DMS79 (cell line): Measurements from ENCODE around the gene EXTL2.
A peak's percentile ranks its signal among the peaks of the same experiment; 100 is the strongest.
"Not testable (repeated sequence)": the region's sequence is repeated elsewhere in the genome, so short reads cannot be mapped to it uniquely, and the experiment has no call there.

Experiments used
- DNase-seq: peaks from one replicate; lab custom pipeline; 2025; lab: John Stamatoyannopoulos, UW

EXTL2 gene

DNA sequence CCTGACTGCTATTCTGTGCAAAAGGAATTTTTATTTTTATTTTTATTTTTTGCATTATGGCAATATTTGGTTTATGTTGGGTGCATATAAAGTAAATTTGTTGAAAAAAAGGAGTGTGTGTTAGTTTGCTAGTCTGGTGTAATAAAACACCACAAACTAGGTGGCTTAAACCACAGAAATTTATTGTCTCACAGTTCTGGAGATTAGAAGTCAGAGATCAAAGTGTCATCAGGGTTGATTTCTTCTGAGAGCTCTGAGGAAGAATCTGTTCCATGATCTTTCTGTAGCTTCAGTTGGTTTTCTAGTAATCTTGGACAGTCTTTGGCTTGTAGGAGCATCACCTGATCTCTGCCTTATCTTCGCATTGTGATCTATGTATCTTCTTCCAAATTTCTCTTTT lies 7.7 kb upstream of the EXTL2 start:
- no peak for DNase-seq

DNA sequence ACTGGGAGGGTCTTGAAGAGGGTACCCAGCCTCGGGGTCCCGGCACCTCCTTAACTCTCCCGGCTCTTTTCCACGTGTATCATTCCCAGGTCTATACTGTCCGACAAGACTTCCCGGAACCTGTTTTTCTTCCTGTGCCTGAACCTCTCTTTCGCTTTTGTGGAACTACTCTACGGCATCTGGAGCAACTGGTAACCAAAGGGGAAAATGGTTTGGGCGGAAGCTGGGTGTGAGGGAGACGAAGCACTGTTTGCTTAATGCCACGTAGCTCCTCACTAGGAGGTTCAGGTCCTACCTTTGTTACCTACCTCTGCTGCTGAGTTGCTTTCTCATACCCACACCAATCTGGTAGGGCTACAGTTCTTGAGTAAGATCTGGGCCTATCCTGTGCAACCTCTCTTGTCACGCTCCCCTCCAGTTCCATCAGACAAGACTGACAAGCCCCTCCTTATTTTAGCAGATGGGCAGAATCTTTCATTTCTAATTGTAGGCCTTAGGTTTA lies 1.9 kb upstream of the EXTL2 start:
- peak; percentile 31 for DNase-seq

DNA sequence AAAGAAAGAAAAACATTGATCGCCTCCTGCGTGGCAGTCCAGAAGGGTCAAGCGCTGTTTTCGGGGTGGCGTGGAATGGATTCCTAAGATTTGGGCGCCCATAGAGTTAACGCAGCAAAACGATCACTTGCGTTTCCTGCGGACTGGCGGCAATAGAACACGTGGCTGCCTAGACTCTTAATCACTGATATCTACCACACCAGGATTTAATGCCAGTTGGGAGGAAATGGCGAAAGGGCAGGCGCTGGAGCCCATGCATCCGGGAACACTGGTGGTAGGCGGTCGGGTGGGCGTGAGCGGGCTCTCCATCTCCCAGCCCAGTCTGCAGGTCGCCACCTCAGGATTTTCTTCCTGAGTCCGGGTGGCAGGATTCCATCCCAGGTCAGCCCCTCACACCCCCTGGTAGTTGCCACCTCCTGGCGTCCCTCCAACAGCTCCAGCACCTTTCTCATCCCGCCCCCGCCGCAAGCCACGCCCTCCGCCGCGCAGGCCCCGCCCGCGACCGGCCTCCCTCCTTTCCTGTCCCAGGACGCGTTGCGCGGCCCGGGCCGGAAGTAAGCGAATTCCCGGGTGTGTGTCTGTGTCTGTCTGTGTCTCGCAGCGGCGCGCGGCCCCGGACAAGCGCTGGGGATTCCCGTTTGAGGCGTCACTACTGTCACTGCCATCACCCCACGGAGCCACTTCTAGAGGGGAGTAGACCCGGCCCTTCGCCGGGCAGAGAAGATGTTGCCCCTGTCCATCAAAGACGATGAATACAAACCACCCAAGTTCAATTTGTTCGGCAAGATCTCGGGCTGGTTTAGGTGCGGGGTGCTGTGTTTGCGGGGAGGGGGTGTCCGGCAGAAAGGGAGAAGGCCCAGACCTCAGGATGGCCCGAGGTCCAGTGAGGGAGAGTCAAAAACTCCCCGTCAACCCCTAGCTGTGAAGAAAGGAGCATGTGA lies 1.2 kb upstream of the EXTL2 start, which contains the start of gene SLC30A7:
SLC30A7 (plus strand) TSS at position 551 of the 941 bp plus-strand sequence; CDS start at position 724, 173 bp downstream.
- DNase-seq, result peak; percentile 83

DNA sequence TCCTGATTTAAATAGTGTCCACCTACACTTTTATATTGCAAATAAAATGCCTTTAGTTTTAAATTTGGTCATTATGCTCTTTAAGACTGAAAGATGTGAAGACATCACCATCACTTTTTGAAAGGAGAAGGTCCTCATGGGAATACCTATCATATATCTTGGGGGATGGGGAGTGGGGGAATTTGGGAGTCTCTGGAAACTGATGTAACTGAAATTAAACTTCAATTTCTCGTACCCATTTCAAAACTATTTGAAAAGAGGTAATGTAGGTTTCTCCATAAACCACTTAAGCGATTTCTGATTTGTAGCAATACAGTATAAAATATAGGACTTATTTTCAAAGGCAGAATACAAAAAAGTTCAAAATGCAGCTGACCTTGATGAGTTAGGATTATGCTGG lies 924 bp downstream of the EXTL2 start:
- no peak for DNase-seq

DNA sequence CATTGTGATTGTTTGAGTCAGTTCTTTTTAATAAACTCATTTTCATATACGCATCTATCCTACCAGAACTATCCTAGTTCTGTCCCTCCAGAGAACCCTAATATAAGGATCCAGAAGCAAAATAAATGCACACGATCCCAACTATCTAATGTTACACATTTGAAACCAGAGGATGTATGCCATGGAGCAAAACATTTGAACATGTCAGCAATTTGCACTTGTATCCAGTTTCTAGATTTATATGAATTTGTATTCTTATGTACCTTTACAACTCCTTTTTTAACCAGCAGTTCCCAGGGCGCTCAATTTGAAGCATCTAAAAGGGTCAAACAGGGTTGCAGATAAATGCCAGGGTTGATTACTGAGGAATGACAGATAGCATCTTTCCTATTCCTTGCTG lies 2.1 kb downstream of the EXTL2 start:
- no peak for DNase-seq

DNA sequence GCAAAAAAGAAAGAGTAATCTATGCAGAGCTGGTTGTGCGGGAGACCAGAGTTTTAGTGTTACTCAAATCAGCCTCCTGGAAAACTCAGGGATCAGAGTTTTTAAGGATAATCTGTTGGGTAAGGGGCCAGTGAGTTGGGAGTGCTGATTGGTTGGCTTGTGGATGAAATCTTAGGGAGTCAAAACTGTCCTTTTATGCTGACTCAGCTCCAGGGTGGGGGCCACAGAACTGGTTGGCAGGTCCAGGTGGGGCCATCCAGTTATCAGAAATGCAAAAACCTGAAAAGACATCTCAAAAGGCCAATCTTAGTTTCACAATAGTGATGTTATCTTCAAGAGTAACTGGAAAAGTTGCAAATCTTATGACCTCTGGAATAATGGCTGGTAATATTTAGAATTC lies 3.3 kb downstream of the EXTL2 start:
- no peak for DNase-seq

DNA sequence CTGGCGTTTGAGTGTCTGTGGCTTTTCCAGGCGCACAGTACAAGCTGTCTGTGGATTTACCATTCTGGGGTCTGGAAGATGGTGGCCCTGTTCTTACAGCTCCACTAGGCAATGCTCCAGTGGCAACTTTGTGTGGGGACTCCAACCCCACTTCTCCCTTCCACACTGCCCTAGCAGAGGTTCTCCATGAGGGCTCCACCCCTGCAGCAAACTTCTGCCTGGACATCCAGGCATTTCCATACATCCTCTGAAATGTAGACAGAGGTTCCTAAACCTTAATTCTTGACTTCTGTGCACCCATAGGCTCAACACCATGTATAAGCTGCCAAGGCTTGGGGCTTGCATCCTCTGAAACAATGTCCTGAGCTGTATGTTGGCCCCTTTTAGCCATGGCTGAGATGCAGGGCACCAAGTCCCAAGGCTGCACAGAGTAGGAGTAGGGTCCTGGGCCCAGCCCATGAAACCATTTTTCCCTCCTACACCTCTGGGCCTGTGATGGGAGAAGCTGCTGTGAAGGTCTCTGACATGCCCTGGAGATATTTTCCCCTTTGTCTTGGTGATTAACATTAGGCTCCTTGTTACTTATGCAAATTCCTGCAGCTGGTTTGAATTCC lies 4.7 kb downstream of the EXTL2 start:
- DNase-seq, result not testable (repeated sequence)

DNA sequence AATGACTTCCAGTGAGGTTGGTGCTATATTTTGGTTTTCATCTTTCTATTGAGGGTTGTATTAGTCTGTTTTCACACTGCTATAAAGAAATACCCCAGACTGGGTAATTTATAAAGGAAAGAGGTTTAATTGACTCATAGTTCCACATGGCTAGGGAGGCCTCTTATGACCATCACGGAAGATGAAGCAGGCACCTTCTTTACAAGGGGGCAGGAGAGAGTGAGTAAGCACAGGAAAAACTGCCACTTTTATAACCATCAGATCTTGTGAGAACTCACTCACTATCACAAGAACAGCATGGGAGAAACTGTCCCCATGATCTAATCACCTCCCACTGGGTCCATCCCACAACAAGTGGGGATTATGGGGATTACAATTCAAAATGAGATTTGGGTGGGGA lies 5.6 kb downstream of the EXTL2 start:
- not testable (repeated sequence) for DNase-seq

DNA sequence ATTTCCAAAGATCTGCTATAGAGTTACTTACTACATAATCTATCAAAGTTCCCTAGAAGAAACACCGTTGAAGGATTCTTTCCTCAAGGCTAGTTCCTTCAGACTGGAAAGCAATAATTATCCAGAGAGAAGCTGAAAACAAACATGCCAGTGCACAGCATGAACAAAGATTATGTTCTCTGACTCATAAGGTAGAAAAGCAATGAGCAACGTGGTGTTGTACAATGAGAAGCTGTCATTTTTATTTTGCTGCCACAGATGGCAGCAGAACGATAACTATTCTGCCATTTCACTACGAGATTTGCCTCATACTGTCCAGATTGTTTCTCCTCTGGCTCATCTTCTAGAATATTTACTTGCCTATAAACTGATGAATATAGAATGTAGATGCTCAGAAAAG lies 10.7 kb downstream of the EXTL2 start:
- DNase-seq, result no peak

DNA sequence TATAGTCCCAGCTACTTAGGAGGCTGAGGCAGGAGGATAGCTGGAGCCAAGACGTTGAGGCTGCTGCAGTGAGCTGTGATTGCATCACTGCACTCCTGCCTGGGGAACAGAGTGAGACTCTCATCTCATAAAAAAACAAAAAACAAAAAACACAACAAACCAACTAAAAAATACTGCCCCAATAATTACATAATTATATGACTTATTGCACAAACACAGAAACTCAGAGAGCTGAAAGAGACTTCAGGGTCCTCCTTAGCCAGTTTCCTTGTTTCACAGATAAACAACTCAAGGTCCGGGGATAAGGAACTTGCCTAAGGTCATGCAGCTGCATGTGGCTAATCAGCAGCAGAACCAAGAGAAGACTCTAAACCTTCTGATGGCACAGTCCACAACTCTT lies 11.9 kb downstream of the EXTL2 start:
- no peak for DNase-seq

DNA sequence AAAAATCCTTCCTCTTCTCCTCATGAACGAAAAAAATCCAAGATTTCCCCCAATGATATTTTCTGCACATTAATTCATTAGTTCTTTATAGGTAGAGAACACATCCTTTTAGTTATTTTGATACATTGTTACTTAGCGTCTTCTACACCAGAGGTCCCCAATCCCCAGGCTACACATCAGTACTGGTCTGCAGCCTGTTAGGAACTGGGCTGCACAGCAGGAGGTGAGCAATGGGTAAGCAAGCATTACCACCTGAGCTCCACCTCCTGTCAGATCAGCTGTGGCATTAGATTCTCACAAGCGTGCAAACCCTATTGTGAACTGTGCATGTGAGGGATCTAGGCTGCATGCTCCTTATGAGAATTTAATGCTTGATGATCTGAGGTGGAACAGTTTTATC lies 13.0 kb downstream of the EXTL2 start:
- no peak for DNase-seq

DNA sequence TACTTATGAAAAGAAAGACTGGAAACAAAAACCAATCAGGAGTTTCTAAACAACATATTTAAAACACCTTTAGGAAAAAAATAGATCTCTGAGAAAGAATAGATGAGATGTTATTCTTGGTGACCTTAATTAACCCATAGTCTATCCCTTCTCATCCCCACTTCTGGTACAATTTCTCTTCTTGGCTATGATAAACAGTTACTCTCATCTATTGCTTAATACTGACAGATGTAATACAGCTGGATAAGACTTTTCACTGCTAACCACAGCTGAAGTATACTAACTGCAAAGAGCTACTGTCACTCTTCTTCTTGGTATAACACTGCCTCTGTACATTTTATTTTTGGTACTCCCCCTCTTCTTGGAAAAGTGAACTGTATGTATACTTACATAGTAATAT lies 15.2 kb downstream of the EXTL2 start:
- DNase-seq, result no peak

DNA sequence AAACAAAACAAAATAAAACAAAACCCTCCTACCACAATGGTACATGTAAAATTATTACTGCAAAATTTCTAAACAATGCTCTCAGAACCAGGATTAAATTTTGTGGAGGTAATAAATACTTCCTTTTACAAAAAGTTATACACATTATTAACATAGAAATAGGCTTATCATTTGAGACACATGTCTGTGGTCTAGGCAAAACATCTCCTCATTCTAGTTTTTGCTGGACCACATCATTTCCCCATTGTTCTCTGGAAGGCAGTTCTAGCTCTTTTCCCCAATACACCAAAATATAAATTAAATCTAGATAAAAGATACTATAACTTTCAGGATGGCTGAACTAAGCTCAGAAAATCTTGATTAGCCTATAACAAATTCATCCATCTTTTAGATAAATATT lies 18.4 kb downstream of the EXTL2 start:
- no peak for DNase-seq

DNA sequence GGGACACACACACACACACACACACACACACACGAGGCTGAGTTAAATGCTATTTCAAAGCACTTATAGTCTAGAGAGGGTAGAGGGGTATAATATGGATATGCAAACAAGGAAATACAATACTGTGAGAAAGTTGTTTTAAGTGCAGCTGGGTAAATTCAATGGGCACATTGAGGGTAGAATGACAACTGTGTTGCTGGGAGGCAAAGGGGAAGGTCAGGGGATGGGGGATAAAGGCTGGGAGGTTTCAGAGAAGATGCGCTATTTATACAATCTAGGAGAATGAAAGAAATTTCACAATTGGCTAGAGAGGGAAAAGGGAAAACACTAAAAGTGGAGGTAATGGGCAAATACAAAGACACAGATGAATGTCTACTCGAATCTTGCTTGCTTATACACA lies 19.4 kb downstream of the EXTL2 start:
- no peak for DNase-seq

DNA sequence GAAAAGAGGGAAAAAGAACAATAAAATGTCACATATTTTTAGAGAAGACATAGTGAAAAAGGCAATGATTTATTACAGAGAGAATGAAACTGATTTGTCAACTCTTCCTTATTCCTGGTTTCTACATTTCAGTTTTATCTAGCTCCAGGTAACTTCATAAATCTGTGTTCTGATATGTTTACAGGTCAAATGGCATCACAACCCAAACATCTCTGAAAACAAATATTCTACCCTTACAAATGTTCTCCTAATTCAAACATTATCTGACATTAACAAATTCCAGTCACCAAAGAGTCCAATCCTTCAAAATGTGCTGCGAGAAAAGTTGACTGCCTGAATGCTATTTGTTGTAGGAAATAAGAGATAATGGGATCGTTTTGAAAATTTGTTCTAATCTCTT lies 20.2 kb downstream of the EXTL2 start:
- no peak for DNase-seq

DNA sequence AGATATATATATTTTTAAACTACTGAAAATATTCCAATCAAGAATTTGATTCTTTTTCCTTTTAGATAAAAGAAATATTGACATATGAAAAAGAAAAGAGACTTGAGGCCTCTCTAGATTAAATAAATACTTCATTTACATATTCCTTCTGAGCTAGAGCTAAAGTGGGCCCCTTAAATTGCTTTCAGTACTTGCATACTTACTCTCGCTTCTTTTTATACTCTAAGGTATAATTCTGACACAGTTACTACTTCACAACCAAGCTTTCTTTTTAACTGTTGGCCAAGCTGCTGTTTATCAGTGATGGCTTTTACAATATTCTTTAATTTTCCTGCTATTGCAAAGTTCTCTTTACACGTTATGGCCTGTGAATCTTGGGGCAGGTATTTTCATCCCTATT lies 24.6 kb downstream of the EXTL2 start:
- no peak for DNase-seq

DNA sequence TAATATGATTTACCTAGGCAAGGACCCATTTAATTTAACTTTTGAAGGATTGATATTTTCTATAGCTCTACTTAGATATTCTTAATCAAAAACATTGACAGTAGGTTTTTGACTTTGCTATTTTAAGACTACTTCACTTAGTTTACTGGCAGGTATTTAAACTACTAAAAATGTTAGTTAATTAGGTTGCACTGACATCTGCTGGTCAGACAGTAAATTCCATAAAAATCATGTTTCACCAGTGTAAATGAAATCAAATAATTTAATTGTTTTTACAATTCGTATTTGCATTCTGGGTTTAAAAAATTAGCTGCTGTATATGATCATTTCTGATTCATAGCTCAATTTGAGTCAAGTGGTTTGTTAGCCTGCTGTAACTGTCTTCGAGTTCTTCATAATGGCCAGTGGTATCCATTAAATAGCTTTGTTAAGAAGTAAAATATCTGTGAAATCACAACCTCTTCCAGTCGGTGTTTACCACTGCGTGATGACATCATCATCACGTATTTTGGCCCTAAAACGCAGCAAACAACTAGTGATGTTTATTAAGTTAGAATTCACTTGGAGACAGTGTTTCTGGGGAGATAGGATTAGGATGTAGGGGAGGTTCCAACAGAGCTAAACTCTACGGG lies 26.2 kb downstream of the EXTL2 start:
- no peak for DNase-seq

DNA sequence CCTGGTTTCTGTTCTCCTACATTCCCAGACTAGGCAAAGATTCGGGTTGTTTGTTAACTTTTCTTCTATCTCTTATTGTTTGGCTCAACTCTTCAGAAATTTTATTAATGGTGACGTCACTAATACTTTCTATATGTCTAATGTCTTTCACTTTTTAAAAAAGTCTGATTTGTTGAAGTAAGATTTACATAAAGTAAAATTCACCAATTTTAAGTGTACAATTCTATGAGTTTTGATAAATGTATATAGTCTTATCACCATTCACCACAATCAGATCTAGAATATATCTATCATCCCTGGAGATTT lies 27.8 kb downstream of the EXTL2 start:
- DNase-seq, result no peak

DNA sequence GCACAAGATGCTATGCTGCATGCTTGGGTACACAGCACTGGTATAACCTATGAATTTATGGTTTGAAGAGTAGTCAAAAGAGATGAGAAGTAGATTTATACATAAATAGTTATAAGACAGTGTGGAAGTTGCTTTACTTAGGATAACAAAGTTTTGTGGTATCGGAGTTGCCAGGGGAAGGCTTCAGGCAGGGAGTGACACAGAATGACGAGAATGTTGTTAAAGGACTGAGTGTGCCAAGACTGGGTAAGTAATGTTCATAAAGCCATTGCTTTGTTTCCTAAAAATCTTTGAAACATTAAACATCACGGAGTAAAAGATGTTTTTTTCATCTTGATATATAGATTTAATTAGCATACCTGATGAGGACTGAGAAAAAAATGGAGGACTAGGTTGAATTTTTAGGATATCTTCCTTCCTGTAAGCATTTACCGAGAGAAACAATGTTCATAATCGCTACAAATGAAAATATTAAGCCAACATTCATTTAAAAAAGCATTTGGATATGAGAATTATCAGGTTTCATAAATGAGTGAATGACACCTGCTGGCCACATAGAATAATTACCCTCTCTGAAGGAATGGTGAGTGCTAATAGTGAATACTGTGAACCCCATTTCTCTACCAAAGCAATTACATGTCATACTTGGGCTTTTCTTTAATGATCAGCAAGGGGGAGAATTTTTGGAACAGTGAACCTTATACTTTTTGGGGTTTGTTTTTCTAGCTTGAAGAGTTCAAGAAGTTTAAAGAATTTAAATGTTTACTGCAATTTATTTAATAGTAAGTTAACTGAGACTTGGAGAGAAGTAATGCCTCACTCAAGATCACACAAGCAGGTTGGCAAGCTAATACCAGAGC lies 28.4 kb downstream of the EXTL2 start:
- no peak for DNase-seq

DNA sequence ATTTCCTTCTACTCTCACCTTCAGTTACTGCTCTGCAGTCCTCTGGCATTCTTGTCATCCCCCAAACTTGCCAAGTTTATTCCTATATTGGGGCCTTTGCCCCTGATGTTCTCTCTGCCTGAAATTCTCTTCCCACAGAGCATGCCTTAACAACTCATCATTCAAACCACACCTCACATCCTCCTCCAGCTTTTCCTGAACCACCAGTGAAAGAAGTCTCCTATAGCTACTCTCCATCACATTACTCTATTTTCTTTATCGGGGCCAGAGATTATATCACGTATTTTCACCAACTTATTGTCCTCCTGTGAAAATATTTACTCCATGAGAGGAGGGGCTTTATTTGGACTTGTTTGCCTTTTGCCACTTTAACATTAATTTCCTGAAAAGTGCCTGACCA lies 32.1 kb downstream of the EXTL2 start:
- DNase-seq, result no peak

DNA sequence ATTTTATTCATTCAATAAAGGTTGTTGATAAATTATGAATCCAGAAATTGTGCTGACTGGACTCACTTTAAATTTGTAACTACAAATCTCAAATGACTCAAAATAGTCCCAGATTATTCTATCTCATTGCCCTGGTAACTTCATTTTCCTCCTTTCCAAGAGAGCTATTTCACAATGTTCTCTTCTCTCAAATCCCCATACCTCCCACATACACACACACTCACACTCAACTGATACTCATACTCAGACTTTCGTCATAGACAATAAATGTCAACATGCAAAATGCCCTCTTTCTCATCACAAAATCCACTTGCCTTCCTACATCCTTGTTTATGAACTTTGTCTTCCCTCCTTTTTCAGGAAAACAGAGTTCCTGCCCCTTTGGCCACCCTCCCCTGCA lies 33.3 kb downstream of the EXTL2 start:
- no peak for DNase-seq

DNA sequence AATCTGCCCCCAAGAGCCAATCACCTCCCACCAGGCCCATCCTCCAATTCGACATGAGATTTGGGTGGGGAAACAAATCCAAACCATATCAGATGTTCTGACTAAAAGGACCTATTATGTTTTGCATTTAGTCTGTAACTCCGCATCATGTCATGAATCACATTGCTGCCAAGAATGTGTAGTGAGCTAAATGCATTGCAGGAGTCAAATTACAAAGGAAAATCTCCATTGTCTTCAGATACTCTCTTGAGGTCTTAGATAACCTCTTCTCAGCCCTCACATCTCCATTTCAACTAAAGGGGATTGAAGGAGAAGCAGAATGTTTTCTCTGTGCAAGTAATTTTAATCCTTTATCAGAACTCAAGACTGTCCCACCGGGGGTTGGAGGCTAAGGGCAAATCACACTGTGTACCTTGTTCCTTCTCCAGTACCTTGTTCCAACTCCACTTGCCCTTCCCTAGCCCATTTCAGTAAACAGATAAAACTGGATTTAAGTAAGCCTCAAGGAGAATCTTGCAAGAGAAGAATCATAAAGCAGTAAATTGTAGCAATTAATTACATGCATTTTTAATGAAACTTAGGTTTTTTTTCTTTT lies 34.1 kb downstream of the EXTL2 start:
- no peak for DNase-seq
